Fibroblast of skin of right quadriceps (primary cell): Measurements from ENCODE around the gene ERC2.
"Not testable (repeated sequence)": the region's sequence is repeated elsewhere in the genome, so short reads cannot be mapped to it uniquely, and the experiment has no call there.

Source experiments
- DNase-seq: peaks from one replicate; pipeline ENCODE4 v3.0.0-alpha.2; 2013

The ERC2 gene

DNA sequence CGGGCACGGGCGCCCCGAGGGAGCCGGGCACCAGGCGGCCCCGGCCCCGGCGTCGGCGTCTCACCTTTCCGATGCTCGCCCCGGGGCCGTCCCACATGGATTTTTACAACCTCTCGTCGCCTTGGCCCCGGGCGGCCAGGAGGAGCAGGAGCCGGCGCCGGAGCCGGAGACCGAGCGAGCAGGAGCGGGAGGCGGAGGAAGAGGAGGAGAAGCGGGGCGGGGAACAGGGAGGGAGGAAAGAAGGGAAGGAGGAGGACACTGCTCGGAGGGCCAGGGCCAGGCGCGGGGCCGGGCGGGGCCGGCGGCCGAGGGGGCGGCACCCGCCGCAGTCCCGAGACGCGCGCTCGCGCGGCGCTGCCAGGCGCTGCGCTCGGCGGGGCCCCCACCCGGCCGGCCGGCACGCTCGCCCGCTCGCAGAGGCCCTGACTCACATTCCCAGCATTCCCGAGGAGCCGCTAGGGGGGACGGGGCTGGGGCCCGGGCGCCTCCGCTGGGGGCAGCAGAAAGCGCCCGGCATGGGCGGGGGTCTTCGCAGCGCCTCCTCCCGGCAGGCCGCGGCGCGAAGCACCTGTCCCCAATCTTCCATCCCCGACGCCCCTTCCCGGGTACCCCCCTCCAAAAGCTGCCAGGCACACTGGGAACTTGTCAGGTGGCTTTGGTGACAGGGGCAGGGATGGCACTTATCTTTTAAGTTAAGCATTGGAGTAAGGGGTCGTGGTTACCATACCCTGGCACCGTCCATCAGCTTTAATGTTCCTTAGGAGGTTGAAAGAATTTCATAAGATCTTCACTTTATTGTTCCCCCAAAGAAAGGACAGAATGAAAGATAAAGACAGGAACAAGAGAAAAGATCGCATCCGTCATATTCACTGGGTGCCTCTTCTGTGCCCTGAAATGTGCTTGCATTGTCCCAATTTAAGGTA lies at the start of gene ERC2:
Gene ERC2, minus strand, starts transcription at position 284 of the 923 bp plus-strand sequence.
- DNase-seq, result peak; percentile 42

DNA sequence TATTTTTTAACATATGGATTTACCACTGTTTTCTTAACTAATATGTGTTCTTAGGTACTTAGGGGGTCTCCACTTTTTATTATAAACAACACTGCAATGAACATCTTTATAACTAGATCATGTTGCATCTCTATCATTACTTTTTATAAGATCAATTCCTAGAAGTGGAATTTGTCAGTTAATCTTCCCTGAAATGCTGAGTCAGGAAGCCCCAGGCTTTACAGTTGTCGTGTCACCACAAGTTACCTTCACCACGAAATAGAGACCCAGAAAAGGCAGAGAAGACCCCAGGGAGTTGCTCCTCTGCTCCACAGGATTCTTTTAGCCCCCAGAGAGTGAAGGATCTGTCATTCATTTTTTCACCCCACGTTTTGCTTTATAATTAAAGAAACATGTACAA lies 34.5 kb upstream of the ERC2 start:
- no peak for DNase-seq

- not testable (repeated sequence) for DNase-seq
Observed at GRCh38 chr3:56496376-56496775, 28.1 kb upstream of the ERC2 start.

DNA sequence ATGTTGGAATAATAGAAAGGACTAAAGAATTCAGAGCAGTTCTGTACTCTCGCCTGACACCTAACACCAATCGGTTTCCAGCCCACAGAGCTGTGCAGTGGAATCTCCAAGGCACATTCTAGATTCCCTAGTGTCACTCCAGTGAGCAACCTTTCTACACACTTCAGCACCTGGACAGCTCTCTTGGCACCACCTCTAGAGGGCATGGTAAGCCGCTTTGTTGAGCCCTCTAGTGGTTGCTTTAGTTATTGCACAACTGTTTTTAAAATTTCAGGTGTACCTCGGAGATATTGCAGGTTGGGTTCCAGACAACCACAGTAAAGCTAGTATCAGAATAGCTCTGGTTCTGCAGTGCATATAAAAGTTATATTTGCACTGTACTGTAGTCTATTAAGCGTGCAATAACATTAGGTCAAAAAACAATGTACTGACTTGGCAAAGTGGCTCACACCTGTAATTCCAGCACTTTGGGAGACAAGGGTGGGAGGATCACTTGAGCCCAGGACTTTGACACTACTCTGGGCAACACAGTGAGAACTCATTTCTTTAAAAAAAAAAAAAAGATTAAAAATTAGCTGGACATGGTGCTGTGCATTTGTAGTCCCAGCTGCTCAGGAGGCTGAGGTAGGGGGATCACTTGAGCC lies 26.5 kb upstream of the ERC2 start:
- peak; percentile 80 for DNase-seq

- no peak for DNase-seq
Observed at GRCh38 chr3:56491566-56491965, 23.3 kb upstream of the ERC2 start.

DNA sequence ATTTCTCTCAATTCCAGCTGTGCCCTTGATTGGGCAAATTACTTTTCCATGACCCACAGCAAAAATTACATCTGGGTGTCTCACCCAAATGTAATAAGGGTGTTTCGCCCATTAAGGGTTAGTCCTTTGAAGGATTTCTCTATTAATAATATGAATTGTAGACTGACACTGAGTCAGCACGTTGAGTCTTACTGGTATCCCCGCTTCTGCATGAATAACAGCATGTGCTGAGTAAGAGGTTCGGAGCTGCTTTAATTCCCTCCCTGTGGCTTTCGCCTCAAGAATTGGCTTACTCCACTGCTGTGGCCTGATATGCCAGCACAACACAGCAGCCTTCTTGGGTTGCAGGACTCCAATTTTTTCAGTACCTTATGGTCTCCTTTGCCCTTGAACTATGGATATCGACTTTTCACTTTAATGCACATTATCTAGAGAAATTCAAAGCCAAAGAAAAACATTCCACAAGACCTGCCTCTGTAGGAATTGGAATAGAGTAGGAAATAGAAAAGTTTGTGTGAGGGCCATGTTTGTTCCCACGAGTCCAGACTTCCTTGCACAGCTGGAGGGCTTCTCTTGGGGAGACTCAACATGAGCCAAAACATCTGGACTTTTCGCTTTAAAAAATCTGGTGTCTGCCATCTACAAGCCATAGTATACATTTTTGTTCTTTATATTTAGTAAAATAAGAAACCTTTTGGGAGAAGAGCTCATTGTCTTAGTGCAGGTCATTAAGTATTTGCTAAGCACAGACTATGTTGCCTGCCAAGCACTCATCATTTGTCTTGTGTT lies 20.7 kb upstream of the ERC2 start:
- DNase-seq, result no peak

GRCh38 chr3:56484525-56485032 lies 16.3 kb upstream of the ERC2 start:
- no peak for DNase-seq

GRCh38 chr3:56484122-56484521 lies 15.9 kb upstream of the ERC2 start:
- DNase-seq, result no peak

DNA sequence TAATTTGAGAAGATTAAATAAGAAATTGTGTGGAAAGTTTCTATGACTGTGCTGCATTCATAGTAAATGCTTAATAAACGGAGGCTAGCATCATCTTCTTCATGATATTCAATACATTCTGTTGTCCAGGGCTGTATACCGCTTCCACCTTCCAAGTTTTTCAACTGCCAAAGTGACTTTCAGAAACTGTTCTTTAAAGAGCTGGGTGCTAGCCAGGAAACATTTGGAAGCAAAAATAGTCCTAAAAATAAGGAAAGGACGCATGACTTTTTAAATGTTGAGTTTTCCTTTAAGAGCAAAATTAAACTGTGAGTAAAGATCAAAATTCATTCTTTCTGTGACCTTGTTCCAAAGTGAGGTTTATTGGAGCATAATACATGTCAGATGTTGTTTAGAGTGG lies 9.4 kb upstream of the ERC2 start:
- no peak for DNase-seq

- DNase-seq, result no peak
Observed at GRCh38 chr3:56476771-56477170, 8.5 kb upstream of the ERC2 start.

DNA sequence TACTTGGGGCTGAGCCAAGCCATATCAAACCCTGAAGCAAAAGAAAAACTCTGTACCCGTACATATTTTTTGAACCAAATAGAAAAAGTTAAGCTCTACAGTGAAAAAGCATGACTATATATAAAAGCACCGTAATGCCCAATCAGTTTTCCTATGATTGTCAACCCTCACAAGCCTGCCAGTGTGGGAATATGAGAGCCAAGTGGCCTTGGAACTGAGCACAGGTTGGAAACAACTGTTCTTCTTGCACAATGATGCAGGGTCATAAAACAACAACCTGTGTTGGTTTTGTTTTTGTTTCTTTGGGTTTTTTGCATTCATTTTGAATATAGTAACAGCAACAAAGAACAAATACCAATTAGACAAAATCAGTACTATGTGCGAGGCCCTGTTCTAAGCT lies 3.5 kb upstream of the ERC2 start:
- DNase-seq, result no peak

DNA sequence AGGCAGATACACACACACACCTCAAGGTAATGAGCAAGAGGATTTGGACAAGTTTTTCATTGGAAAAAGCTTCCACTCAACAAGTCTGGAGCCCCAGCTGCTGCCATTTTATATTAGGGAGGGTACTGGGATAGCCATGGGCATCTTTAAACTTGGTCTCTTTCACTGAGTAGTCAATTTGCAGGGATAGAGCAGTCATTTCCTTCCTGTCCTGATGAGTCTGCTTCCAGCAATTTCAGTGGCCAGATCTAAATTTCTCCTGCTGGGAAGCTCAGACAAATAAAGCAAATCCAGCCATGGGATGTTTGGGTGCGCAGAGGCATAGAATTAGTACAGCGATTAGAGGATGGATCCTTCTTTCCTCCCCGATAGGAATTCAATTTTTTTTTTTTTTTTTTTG lies 874 bp upstream of the ERC2 start:
- DNase-seq, result peak; percentile 4

DNA sequence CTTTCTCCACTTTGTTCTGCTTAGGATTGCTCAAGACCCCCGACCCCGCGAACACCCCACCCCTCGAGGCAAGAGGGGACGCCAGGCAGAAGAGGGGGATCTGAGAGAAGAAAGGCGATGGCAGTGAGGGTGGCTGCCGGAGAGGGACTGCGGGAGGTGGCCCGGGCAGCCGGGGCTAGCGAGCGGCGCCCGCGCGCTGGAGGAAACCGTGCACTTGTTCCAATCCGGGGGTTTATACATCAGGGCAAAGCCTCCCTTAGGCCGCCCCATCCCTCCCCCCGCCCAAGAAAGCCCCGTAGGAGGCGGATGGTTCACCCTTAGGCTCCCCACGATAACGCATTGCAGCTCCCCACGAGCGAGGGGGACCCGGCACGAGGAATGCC lies 475 bp downstream of the ERC2 start:
- DNase-seq, result no peak

DNA sequence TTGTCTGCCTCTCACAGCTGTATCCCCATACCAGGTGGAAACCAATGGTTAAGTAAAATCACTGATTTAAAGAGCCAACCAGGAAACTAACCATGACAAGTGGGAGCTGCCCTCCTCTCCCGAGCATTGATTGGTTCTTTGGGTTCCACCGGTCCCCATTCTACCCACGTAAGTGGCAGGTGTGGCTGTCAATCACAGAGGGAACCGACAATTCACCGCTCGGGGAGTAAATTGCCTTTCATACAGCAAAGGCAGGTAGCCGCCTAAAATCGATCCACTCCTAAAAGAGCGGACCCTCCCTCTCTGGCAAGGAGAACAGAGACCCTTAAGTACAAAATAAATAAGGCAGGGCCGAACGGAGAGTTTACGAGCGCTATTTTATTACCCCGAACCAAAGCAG lies 1.2 kb downstream of the ERC2 start:
- peak; percentile 73 for DNase-seq

GRCh38 chr3:56459719-56460118 lies 8.5 kb downstream of the ERC2 start:
- no peak for DNase-seq

DNA sequence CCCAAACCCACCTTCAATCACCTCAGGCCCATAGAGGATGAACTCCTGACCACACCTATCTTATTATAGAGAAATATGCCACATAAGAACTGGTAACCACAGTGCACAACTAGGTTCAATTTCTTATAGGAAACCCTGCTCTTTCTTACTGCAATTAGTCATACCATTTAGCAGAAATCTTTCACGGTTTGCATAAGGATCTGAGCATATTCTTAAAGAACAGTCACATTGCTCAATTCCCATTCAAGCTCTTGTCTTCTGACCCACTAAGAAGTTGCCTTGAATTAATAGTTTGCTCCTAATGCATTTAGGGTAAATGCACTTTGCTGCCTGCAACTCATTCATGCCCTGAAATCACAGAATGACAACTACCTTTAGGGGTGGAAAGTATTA lies 9.2 kb downstream of the ERC2 start:
- no peak for DNase-seq

DNA sequence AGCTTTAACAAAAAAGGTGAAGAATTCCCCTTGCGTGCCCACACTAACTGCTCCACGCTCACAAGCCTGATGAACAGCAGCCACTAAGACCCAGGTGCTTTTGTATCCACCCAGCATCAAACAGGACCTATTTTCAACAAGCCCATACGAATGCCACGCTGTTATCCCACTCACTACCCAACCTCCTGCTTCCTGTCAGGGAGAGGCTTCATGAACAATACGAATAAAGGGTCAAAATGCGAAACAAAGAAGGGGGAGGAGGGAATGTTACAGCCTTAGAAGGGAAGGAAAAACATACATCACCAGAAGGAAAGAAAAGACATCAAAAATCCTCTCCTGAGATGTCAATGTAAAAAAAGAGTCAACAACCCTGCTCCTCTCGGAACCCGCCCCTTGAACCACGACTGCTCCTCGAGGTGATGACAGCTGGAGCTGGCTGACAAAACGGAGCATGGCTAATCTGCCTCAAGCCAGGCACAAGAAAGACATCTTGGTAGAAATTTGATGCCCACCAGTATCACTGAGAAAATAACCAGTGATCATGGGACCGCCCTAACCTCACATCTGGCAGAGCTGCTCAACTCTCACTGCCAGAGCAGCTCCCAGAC lies 9.7 kb downstream of the ERC2 start:
- DNase-seq, result no peak

- DNase-seq, result no peak
Observed at GRCh38 chr3:56456117-56456516, 12.2 kb downstream of the ERC2 start.

GRCh38 chr3:56453011-56453410 lies 15.3 kb downstream of the ERC2 start:
- peak; percentile 9 for DNase-seq

DNA sequence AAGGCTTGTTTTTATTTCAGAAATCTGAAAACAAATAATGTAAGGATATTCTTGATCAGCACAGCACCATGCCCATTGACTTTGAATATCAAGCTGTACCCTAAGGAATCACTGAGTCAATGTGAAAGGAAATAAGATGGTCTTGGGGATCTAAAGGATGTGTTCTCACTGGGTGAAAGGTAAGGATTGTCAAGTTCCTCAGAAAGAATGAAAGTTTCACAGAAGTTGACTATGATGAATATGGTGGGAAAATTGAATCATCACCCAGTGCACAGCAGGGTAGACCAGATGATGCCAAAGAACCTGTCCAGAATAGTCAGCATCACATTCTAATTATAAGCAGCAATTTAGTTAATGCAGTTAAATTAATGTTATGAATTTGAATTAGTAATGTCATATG lies 16.2 kb downstream of the ERC2 start:
- no peak for DNase-seq

- DNase-seq, result no peak
Observed at GRCh38 chr3:56443372-56443771, 24.9 kb downstream of the ERC2 start.

GRCh38 chr3:56428667-56429066 lies 39.6 kb downstream of the ERC2 start:
- no peak for DNase-seq

DNA sequence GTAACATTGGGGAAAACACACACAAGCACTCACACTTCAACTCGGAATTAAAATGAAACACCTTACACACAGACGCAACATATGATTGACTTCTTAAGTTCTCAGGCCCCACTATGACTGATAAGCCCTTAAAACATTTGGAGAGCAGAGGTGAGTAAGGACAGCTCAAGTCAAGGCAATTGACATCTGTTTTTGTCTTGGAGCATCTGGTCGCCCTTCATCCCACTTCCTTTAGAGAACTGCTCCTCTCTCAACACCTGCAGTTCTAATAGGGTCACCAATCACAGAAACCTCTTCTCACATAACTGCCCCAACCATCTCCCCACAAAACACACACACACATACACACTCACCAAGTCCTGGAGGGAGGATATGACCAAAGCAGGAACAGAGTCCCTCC lies 43.4 kb downstream of the ERC2 start:
- no peak for DNase-seq
